ENCODE measurements around the gene CHAMP1. TPM values are rescaled to one million over a fixed set of nuclear protein-coding genes. Genes with fewer than 3 reads are reported as not detected.

The CHAMP1 gene
- total RNA-seq, 1 experiment from 2014 or later: 10.3 TPM

DNA sequence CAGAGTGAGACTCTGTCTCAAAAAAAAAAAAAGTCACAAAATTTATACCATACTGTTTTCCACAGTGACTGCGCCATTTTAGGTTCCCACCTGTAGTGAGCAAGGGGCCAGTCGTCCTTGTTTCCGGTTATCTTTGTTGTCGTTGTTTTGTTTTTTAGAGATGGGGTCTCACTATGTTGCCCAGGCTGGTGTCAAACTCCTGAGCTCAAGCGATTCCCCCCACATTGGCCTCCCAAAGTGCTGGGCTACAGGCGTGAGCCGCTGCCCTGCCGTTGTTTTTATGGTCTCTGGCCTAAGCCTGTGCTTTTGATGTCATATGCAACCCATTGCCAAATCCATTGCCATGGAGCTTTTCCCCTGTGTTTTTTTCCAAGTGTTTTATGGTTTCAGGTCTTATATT, 29.6 kb upstream of the CHAMP1 start:
- H3K36me3 Mint-ChIP-seq (ENCODE audit: insufficient read depth, unreplicated experiment): peaks cover 21% of the 10 kb centered on the region
- TF ChIP-seq, protein P1, sequence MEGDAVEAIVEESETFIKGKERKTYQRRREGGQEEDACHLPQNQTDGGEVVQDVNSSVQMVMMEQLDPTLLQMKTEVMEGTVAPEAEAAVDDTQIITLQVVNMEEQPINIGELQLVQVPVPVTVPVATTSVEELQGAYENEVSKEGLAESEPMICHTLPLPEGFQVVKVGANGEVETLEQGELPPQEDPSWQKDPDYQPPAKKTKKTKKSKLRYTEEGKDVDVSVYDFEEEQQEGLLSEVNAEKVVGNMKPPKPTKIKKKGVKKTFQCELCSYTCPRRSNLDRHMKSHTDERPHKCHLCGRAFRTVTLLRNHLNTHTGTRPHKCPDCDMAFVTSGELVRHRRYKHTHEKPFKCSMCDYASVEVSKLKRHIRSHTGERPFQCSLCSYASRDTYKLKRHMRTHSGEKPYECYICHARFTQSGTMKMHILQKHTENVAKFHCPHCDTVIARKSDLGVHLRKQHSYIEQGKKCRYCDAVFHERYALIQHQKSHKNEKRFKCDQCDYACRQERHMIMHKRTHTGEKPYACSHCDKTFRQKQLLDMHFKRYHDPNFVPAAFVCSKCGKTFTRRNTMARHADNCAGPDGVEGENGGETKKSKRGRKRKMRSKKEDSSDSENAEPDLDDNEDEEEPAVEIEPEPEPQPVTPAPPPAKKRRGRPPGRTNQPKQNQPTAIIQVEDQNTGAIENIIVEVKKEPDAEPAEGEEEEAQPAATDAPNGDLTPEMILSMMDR (IDR thresholded peaks at IDR 0.05; ENCODE audit: unreplicated experiment): no peak
- H3K9me3 Mint-ChIP-seq (ENCODE audit: low read depth, unreplicated experiment): no peaks in the 10 kb centered on the region
- no peak overlapping the region for H3K27ac Mint-ChIP-seq (ENCODE audit: unreplicated experiment)
- CTCF ChIA-PET: no interaction called here
- H3K27me3 Mint-ChIP-seq (ENCODE audit: unreplicated experiment): no peaks in the 10 kb centered on the region
- H3K4me1 Mint-ChIP-seq (ENCODE audit: low read depth, unreplicated experiment): no peaks in the 10 kb centered on the region
- H3K4me3 Mint-ChIP-seq (ENCODE audit: low read depth, unreplicated experiment): no peak overlapping the region
- no TSS peak for BruUV-seq (replicated peaks)
- no peak for DNase-seq
- intact Hi-C loops (cut with micrococcal nuclease; ENCODE audit: unreplicated experiment): no loop called here

DNA sequence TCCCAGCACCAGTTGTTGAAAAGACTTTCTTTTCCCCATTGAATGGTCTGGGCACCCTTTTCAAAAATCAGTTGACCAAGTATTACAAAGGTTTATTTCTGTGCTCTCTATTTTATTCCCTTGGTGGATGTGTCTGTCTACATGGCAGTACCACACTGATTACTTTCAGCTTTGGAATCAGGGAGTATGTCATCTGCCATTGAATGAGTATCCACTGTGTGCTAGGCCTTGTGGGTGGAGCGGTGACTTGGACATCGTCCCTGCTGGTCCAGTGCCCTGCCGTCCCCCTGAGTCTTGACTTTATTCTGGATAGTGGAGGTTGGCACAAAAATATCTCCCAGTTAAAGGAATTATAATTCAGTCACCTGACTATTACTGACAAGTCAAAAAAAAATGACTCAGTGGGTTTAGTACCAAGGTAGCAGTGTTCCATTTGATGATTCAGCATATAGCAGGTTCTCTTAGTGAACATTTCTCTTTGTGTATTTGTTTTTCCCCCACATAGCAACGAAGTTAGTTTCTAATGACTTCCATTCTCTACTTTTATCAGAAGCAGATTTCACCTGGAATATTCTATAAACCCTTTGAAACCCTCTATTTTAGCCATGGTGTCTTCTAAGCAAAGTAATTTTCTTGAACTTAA, 29.0 kb upstream of the CHAMP1 start:
- CTCF ChIA-PET: no interaction called here
- DNase-seq: no peak
- no TSS peak for BruUV-seq (replicated peaks)
- intact Hi-C loops (cut with micrococcal nuclease; ENCODE audit: unreplicated experiment): no loop called here
- TF ChIP-seq, protein P1 (IDR thresholded peaks at IDR 0.05; ENCODE audit: unreplicated experiment): no peak
- Mint-ChIP-seq H3K36me3 (ENCODE audit: insufficient read depth, unreplicated experiment) (peaks cover 21% of the 10 kb centered on the region), H3K4me3 (ENCODE audit: low read depth, unreplicated experiment) (no peak overlapping the region), H3K4me1 (ENCODE audit: low read depth, unreplicated experiment) (no peaks in the 10 kb centered on the region), H3K27ac (ENCODE audit: unreplicated experiment) (no peak overlapping the region), H3K9me3 (ENCODE audit: low read depth, unreplicated experiment) (no peaks in the 10 kb centered on the region), H3K27me3 (ENCODE audit: unreplicated experiment) (no peaks in the 10 kb centered on the region)

DNA sequence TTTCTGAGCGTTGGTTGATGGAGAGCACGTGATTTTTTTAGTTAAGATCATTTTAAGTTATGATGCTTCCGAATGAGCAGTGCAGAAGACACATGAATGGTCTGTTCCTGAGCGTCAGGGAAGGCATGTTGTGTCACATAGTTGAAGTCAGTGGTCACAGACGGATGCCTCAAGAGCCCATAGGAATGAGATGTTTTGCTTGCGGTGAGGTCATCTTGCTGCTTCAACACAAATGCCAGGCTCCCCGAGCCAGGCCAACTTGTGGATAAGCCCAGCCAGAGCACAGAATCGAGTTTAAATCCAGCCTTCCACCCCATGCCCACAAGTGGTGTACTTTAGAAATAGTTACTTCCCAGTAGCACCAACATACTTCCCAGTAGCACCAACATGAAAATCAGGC, 27.5 kb upstream of the CHAMP1 start:
- no TSS peak for BruUV-seq (replicated peaks)
- peaks cover 6% of the 10 kb centered on the region for H3K36me3 Mint-ChIP-seq (ENCODE audit: insufficient read depth, unreplicated experiment)
- H3K4me3 Mint-ChIP-seq (ENCODE audit: low read depth, unreplicated experiment): no peak overlapping the region
- TF ChIP-seq, protein P1 (IDR thresholded peaks at IDR 0.05; ENCODE audit: unreplicated experiment): no peak
- no peaks in the 10 kb centered on the region for H3K4me1 Mint-ChIP-seq (ENCODE audit: low read depth, unreplicated experiment)
- intact Hi-C loops (cut with micrococcal nuclease; ENCODE audit: unreplicated experiment): no loop called here
- no peaks in the 10 kb centered on the region for H3K9me3 Mint-ChIP-seq (ENCODE audit: low read depth, unreplicated experiment)
- no peaks in the 10 kb centered on the region for H3K27me3 Mint-ChIP-seq (ENCODE audit: unreplicated experiment)
- CTCF ChIA-PET: no interaction called here
- no peak for DNase-seq
- H3K27ac Mint-ChIP-seq (ENCODE audit: unreplicated experiment): no peak overlapping the region

DNA sequence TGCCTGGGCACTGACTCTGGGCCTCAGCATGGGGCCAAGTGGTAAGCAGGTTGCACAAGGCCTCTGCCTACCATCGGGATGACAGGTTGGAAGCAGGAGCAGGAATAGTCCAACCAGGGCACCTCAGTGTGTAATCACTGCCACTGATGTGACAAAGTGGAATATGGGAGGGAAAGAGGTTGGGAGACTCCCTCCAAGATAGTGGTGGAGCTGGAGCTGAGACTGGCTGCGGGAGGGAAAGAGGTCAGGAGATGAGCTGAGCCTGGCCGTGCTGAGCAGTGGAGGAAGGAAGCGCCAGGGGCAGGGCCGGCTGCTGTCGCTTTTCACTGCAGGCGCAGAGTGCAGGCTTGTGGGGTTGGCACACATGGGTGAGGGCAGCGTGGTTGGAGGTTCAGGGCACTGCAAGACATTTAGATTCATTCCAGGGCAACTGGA, 26.1 kb upstream of the CHAMP1 start:
- BruUV-seq (replicated peaks): no TSS peak
- H3K4me1 Mint-ChIP-seq (ENCODE audit: low read depth, unreplicated experiment): no peaks in the 10 kb centered on the region
- no peaks in the 10 kb centered on the region for H3K9me3 Mint-ChIP-seq (ENCODE audit: low read depth, unreplicated experiment)
- no peaks in the 10 kb centered on the region for H3K27me3 Mint-ChIP-seq (ENCODE audit: unreplicated experiment)
- TF ChIP-seq, protein P1 (IDR thresholded peaks at IDR 0.05; ENCODE audit: unreplicated experiment): no peak
- no peaks in the 10 kb centered on the region for H3K36me3 Mint-ChIP-seq (ENCODE audit: insufficient read depth, unreplicated experiment)
- intact Hi-C loops (cut with micrococcal nuclease; ENCODE audit: unreplicated experiment): no loop called here
- no peak overlapping the region for H3K27ac Mint-ChIP-seq (ENCODE audit: unreplicated experiment)
- DNase-seq: no peak
- no peak overlapping the region for H3K4me3 Mint-ChIP-seq (ENCODE audit: low read depth, unreplicated experiment)
- CTCF ChIA-PET: no interaction called here
